Glutamatergic neuron (in vitro differentiated cells): ENCODE measurements around the gene MIPEP. TPM values are rescaled to one million over a fixed set of nuclear protein-coding genes. Genes with fewer than 3 reads are reported as not detected.

Experiments
- DNase-seq: peaks from one replicate; pipeline ENCODE4 v3.0.0; 2022
- H3K27ac Mint-ChIP-seq: one replicate; pipeline ENCODE4 v1.8.0; 2020; ENCODE audit warnings: mild to moderate bottlenecking, mixed read lengths, inconsistent platforms; ENCODE audit not compliant: unreplicated experiment
- H3K27me3 Mint-ChIP-seq: one replicate; pipeline ENCODE4 v1.8.0; 2020; ENCODE audit warnings: mild to moderate bottlenecking, moderate library complexity, mixed read lengths, inconsistent platforms; ENCODE audit not compliant: unreplicated experiment
- H3K36me3 Mint-ChIP-seq: one replicate; pipeline ENCODE4 v1.8.0; 2020; ENCODE audit warnings: mild to moderate bottlenecking, mixed read lengths, inconsistent platforms; ENCODE audit not compliant: unreplicated experiment
- H3K4me1 Mint-ChIP-seq: one replicate; pipeline ENCODE4 v1.8.0; 2020; ENCODE audit warnings: mild to moderate bottlenecking, low read depth, mixed read lengths, inconsistent platforms; ENCODE audit not compliant: unreplicated experiment
- H3K4me3 Mint-ChIP-seq: one replicate; pipeline ENCODE4 v1.8.0; 2020; ENCODE audit warnings: mild to moderate bottlenecking, mixed read lengths, inconsistent platforms; ENCODE audit not compliant: unreplicated experiment
- H3K9me3 Mint-ChIP-seq: one replicate; pipeline ENCODE4 v1.8.0; 2020; ENCODE audit warnings: mild to moderate bottlenecking, moderate library complexity, mixed read lengths, inconsistent platforms; ENCODE audit not compliant: unreplicated experiment
- total RNA-seq: library from RNA; stranded (reverse); fragmentation: NEBNext Ultra II Directional; extraction: Animal tissue kit (Norgen Biotek cat#: 25700); gene quantifications from one replicate; pipeline ENCODE4 v1.2.1, GENCODE V29; 2021; ENCODE audit not compliant: unreplicated experiment
- TF ChIP-seq, protein P1 (sequence below): fragments of 200-600 bp; sonication (generic); IDR thresholded peaks from one replicate; pipeline ENCODE4 v1.5.0; 2021; ENCODE audit not compliant: partially characterized antibody, unreplicated experiment

The MIPEP gene
- total RNA-seq, 1 donor from 2014 or later, result 7.1 TPM

DNA sequence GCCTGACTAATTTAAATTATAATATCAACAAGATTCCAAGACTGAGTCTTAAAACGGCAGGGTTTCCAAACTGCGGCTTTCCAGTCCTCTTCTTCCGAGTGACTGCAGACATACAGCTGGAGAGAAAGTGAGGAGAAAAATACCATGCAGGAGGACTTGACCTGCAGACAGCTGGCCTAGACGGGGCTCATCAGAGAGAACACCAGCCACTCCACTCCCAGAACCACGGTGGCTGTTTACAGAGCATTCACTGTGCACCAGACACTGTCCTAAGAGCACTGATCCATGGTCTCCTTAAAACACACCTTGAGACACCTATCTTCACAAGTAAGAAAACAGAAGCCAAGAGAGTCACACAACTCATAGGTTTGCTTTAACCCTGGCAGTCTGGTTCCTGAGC, 152.7 kb downstream of the MIPEP start:
- TF ChIP-seq, protein P1, sequence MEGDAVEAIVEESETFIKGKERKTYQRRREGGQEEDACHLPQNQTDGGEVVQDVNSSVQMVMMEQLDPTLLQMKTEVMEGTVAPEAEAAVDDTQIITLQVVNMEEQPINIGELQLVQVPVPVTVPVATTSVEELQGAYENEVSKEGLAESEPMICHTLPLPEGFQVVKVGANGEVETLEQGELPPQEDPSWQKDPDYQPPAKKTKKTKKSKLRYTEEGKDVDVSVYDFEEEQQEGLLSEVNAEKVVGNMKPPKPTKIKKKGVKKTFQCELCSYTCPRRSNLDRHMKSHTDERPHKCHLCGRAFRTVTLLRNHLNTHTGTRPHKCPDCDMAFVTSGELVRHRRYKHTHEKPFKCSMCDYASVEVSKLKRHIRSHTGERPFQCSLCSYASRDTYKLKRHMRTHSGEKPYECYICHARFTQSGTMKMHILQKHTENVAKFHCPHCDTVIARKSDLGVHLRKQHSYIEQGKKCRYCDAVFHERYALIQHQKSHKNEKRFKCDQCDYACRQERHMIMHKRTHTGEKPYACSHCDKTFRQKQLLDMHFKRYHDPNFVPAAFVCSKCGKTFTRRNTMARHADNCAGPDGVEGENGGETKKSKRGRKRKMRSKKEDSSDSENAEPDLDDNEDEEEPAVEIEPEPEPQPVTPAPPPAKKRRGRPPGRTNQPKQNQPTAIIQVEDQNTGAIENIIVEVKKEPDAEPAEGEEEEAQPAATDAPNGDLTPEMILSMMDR, result no peak
- Mint-ChIP-seq H3K36me3 (no peaks in the 10 kb centered on the region), H3K9me3 (no peaks in the 10 kb centered on the region), H3K27ac (no peak overlapping the region), H3K27me3 (peaks cover 2% of the 10 kb centered on the region), H3K4me3 (no peak overlapping the region), H3K4me1 (peaks cover 4% of the 10 kb centered on the region)
- DNase-seq, result no peak

- no peaks in the 10 kb centered on the region for H3K36me3 Mint-ChIP-seq
- DNase-seq, result no peak
- no peak overlapping the region for H3K4me3 Mint-ChIP-seq
- TF ChIP-seq, protein P1, result no peak
- no peaks in the 10 kb centered on the region for H3K9me3 Mint-ChIP-seq
- H3K4me1 Mint-ChIP-seq, result no peaks in the 10 kb centered on the region
- no peaks in the 10 kb centered on the region for H3K27me3 Mint-ChIP-seq
- no peak overlapping the region for H3K27ac Mint-ChIP-seq
Measured at GRCh38 chr13:23735329-23735728, 153.9 kb downstream of the MIPEP start.

- Mint-ChIP-seq H3K27me3 (no peaks in the 10 kb centered on the region), H3K9me3 (no peaks in the 10 kb centered on the region)
- TF ChIP-seq, protein P1, result no peak
Measured at GRCh38 chr13:23731709-23732108, 157.5 kb downstream of the MIPEP start.

DNA sequence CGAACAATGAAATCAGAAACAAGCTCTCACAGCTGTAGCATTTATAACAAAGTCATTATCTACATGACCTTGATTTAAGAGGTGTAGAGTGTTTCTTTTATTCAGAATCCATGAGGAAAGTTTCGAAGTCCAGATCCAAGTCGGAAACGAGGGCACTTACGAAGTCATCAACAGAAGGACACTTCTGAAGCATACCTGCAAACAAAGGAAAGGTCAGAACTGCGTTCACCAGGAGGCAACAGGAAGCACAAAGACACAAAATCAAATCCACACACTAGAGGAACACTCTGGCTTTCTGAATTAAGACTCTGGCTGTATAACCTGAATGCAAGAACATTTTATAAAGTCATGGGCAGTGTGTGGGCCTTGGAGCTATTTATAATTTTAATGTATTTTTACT, 158.9 kb downstream of the MIPEP start:
- no peaks in the 10 kb centered on the region for H3K9me3 Mint-ChIP-seq
- H3K4me1 Mint-ChIP-seq, result peaks cover 2% of the 10 kb centered on the region
- DNase-seq, result no peak
- TF ChIP-seq, protein P1, result no peak
- no peaks in the 10 kb centered on the region for H3K36me3 Mint-ChIP-seq
- no peak overlapping the region for H3K4me3 Mint-ChIP-seq
- no peaks in the 10 kb centered on the region for H3K27me3 Mint-ChIP-seq
- no peak overlapping the region for H3K27ac Mint-ChIP-seq

More at GRCh38 chr13:23731709-23732108, 157.5 kb downstream of the MIPEP start:
- no peak overlapping the region for H3K4me3 Mint-ChIP-seq
- no peak overlapping the region for H3K27ac Mint-ChIP-seq
- no peak for DNase-seq
- no peaks in the 10 kb centered on the region for H3K36me3 Mint-ChIP-seq
- no peaks in the 10 kb centered on the region for H3K4me1 Mint-ChIP-seq

GRCh38 chr13:23729531-23729930, 159.7 kb downstream of the MIPEP start:
- Mint-ChIP-seq H3K4me3 (no peak overlapping the region), H3K36me3 (no peaks in the 10 kb centered on the region), H3K27me3 (no peaks in the 10 kb centered on the region), H3K4me1 (peaks cover 4% of the 10 kb centered on the region), H3K27ac (no peak overlapping the region), H3K9me3 (peaks cover 1% of the 10 kb centered on the region)
- DNase-seq, result no peak
- TF ChIP-seq, protein P1, result no peak
